Measurements from ENCODE around the gene RSKR.
"Not testable (repeated sequence)": the region's sequence is repeated elsewhere in the genome, so short reads cannot be mapped to it uniquely, and the experiment has no call there.

RSKR gene

DNA sequence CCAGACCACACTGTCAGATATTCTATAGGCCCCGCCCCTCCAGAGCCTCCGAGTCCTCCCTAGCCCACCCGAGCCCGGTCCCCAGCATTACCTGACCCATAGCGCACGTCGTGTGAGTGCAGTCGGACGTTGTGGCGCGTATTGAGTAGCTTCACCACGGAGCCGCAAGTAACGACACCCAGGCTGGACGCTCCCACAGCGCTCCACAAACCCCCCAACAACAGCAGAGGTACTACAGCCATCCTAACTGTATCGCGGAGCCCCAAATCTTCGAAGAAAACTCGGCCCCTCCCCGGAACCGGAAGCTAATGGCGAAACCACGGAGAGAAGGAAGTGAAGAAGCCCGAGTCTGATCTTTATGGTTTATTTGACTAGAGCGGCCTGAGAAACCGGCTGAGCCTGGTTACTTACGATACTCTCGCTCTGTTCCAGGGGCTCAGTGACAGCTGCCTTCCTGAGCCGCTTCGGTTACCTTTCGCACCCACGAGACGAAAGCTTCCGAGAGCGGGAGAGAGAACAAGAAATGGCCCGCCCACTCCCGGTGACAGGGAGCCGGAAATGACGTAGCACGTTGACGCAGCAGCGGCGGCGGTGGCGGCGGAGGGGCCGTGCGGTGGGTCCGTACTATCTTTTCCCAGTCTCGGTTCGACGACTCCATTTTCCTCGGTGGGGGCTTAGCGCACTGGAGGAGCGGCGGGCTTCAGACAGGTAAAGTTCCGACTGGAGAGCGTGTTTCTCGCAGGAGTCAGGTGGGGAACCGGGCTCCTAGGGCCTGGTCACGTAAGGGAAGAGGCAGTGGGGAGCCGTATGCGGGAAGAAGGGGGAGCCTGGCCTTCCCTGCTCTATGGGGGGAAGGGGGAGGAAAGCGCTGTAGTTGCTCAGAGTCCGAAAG is 47.9 kb upstream of the RSKR start, which contains the start of the genes SDF2 and SUPT6H:
Gene SDF2 (minus strand): TSS at position 272 of the 892 bp plus-strand sequence. CDS start 30 bp downstream, at position 242.
Gene SUPT6H (plus strand): TSS at position 571 of the 892 bp plus-strand sequence. CDS start 11,197 bp downstream, outside the sequence.
- Histone ChIP-seq H3K9ac (ENCODE audit: low read length) (peak within 1 kb of the TSS; percentile 92), H3K4me2 (ENCODE audit: low read depth, low read length, poor library complexity, severe bottlenecking) (peak within 1 kb of the TSS; percentile 94), H3K36me3 (ENCODE audit: low read length) (peaks cover 3% of the 10 kb centered on the region; the same call in 1 of the 2 replicates), H3K9me2 (replicated peaks; ENCODE audit: insufficient read depth, low read length) (no peaks in the 10 kb centered on the region), H2AFZ (ENCODE audit: low read depth, low read length, severe bottlenecking) (peak within 1 kb of the TSS; percentile 93), H3K79me2 (ENCODE audit: insufficient read depth, low read length) (peaks cover 74% of the 10 kb centered on the region), H3K27me3 (ENCODE audit: low read length) (no peaks in the 10 kb centered on the region), H4K20me1 (ENCODE audit: low read depth, low read length) (no peaks in the 10 kb centered on the region; the same call in 1 of the 2 replicates), H3K4me3 (ENCODE audit: insufficient read depth, low read length, poor library complexity, severe bottlenecking) (peak within 1 kb of the TSS; percentile 81), H3K27ac (ENCODE audit: low read depth, low read length) (peak within 1 kb of the TSS; percentile 91), H3K9me3 (ENCODE audit: insufficient read depth, low read length) (no peaks in the 10 kb centered on the region), H3F3A (ENCODE audit: insufficient read depth) (no peaks in the 10 kb centered on the region)
- TF ChIP-seq, protein P1, sequence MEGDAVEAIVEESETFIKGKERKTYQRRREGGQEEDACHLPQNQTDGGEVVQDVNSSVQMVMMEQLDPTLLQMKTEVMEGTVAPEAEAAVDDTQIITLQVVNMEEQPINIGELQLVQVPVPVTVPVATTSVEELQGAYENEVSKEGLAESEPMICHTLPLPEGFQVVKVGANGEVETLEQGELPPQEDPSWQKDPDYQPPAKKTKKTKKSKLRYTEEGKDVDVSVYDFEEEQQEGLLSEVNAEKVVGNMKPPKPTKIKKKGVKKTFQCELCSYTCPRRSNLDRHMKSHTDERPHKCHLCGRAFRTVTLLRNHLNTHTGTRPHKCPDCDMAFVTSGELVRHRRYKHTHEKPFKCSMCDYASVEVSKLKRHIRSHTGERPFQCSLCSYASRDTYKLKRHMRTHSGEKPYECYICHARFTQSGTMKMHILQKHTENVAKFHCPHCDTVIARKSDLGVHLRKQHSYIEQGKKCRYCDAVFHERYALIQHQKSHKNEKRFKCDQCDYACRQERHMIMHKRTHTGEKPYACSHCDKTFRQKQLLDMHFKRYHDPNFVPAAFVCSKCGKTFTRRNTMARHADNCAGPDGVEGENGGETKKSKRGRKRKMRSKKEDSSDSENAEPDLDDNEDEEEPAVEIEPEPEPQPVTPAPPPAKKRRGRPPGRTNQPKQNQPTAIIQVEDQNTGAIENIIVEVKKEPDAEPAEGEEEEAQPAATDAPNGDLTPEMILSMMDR (IDR thresholded peaks at IDR 0.05; ENCODE audit: insufficient read depth, low read length, poor library complexity, severe bottlenecking): no peak
- no peak for TF ChIP-seq EZH2phosphoT487 (conservative IDR thresholded peaks at IDR 0.05; ENCODE audit: low read length)

DNA sequence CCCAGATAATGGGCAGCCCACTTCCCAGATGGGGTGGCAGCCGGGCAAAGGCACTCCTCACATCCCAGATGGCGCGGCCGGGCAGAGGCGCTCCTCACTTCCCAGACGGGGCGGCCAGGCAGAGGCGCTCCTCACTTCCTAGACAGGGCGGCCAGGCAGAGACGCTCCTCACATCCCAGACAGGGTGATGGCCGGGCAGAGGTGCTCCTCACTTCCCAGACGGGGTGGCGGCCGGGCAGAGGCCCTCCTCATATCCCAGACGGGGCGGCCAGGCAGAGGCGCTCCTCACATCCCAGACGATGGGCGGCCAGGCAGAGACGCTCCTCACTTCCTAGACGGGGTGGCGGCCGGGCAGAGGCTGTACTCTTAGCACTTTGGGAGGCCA is 45.5 kb upstream of the RSKR start:
- H3K4me2 ChIP-seq (ENCODE audit: low read depth, low read length, poor library complexity, severe bottlenecking); H3K9me2 ChIP-seq (replicated peaks; ENCODE audit: insufficient read depth, low read length); H2AFZ ChIP-seq (ENCODE audit: low read depth, low read length, severe bottlenecking); H3K9me3 ChIP-seq (ENCODE audit: insufficient read depth, low read length); H4K20me1 ChIP-seq (ENCODE audit: low read depth, low read length); H3K27ac ChIP-seq (ENCODE audit: low read depth, low read length); H3F3A ChIP-seq (ENCODE audit: insufficient read depth); H3K9ac ChIP-seq (ENCODE audit: low read length); H3K4me3 ChIP-seq (ENCODE audit: insufficient read depth, low read length, poor library complexity, severe bottlenecking); H3K27me3 ChIP-seq (ENCODE audit: low read length); H3K36me3 ChIP-seq (ENCODE audit: low read length): not testable (repeated sequence)
- peaks cover 64% of the 10 kb centered on the region for H3K79me2 ChIP-seq (ENCODE audit: insufficient read depth, low read length)

DNA sequence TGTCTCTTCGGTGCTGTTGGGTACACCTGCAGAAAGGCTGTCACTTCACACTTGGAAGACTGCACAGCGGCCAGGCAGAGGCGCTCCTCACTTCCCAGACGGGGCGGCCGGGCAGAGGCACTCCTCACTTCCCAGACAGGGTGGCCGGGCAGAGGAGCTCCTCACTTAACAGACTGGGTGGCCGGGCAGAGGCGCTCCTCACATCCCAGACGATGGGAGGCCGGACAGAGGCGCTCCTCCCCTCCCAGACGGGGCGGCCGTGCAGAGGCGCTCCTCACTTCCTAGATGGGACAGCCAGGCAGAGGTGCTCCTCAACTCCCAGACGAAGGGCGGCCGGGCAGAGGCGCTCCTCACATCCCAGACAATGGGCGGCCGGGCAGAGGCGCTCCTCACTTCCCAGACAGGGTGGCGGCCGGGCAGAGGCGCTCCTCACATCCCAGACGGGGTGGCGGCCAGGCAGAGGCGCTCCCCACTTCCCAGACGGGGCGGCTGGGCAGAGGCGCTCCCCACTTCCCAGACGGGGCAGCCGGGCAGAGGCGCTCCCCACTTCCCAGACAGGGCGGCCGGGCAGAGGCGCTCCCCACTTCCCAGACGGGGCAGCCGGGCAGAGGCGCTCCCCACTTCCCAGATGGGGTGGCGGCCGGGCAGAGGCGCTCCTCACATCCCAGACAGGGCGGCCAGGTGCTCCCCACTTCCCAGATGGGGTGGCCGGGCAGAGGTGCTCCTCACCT is 44.9 kb upstream of the RSKR start:
- H3K27me3 ChIP-seq (ENCODE audit: low read length); H3K27ac ChIP-seq (ENCODE audit: low read depth, low read length); H3K36me3 ChIP-seq (ENCODE audit: low read length): not testable (repeated sequence)

DNA sequence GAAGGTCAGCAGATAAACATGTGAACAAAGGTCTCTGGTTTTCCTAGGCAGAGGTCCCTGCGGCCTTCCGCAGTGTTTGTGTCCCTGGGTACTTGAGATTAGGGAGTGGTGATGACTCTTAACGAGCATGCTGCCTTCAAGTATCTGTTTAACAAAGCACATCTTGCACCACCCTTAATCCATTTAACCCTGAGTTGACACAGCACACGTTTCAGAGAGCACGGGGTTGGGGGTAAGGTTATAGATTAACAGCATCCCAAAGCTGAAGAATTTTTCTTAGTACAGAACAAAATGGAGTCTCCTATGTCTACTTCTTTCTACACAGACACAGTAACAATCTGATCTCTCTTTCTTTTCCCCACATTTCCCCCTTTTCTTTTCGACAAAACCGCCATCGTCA is 44.4 kb upstream of the RSKR start:
- H3K36me3 ChIP-seq (ENCODE audit: low read length); H2AFZ ChIP-seq (ENCODE audit: low read depth, low read length, severe bottlenecking); H3K27ac ChIP-seq (ENCODE audit: low read depth, low read length); H3K4me2 ChIP-seq (ENCODE audit: low read depth, low read length, poor library complexity, severe bottlenecking); H3K9me3 ChIP-seq (ENCODE audit: insufficient read depth, low read length); H4K20me1 ChIP-seq (ENCODE audit: low read depth, low read length); H3K9me2 ChIP-seq (replicated peaks; ENCODE audit: insufficient read depth, low read length); H3K27me3 ChIP-seq (ENCODE audit: low read length); H3F3A ChIP-seq (ENCODE audit: insufficient read depth); H3K4me3 ChIP-seq (ENCODE audit: insufficient read depth, low read length, poor library complexity, severe bottlenecking); H3K9ac ChIP-seq (ENCODE audit: low read length): not testable (repeated sequence)
- peaks cover 52% of the 10 kb centered on the region for H3K79me2 ChIP-seq (ENCODE audit: insufficient read depth, low read length)

More for the DNA sequence above, 44.9 kb upstream of the RSKR start:
- not testable (repeated sequence) for H4K20me1 ChIP-seq (ENCODE audit: low read depth, low read length); H3K9me2 ChIP-seq (replicated peaks; ENCODE audit: insufficient read depth, low read length); H3K4me2 ChIP-seq (ENCODE audit: low read depth, low read length, poor library complexity, severe bottlenecking); H3K9me3 ChIP-seq (ENCODE audit: insufficient read depth, low read length); H3K9ac ChIP-seq (ENCODE audit: low read length); H2AFZ ChIP-seq (ENCODE audit: low read depth, low read length, severe bottlenecking); H3K4me3 ChIP-seq (ENCODE audit: insufficient read depth, low read length, poor library complexity, severe bottlenecking); H3F3A ChIP-seq (ENCODE audit: insufficient read depth)
- peaks cover 58% of the 10 kb centered on the region for H3K79me2 ChIP-seq (ENCODE audit: insufficient read depth, low read length)
